Astrocyte (in vitro differentiated cells and primary cell): ENCODE results near the gene PPL. TPM values are rescaled to one million over a fixed set of nuclear protein-coding genes. Genes with fewer than 3 reads are reported as not detected.

Experiments
- DNase-seq: peaks from one replicate; pipeline ENCODE4 v3.0.0-alpha.2; 2010; ENCODE audit warnings: low read depth
- FAIRE-seq: peaks from 2 replicates; lab custom pipeline; 2011; peaks lifted over from hg19 to GRCh38; lab: Jason Lieb, UNC
- H2AFZ ChIP-seq: 2 replicates; pipeline ENCODE4 v1.6.0; 2012; ENCODE audit warnings: low read depth, low read length, inconsistent platforms
- H3K27ac ChIP-seq: 2 replicates; pipeline ENCODE4 v1.5.1; 2011; ENCODE audit warnings: low read depth, low read length, inconsistent platforms
- H3K27me3 ChIP-seq: 2 replicates; pipeline ENCODE4 v1.6.0; 2011; ENCODE audit warnings: low read length, inconsistent platforms; ENCODE audit not compliant: insufficient read depth
- H3K36me3 ChIP-seq: 2 replicates; pipeline ENCODE4 v1.5.1; 2011; ENCODE audit warnings: low read length, inconsistent platforms; ENCODE audit not compliant: insufficient read depth
- H3K4me1 ChIP-seq: 2 replicates; pipeline ENCODE4 v1.5.1; 2011; ENCODE audit warnings: low read length, inconsistent platforms; ENCODE audit not compliant: insufficient read depth
- H3K4me2 ChIP-seq: 2 replicates; pipeline ENCODE4 v1.6.0; 2012; ENCODE audit warnings: low read length, inconsistent platforms
- H3K4me3 ChIP-seq: 2 replicates; pipeline ENCODE4 v1.5.1; 2011; ENCODE audit warnings: low read depth, mild to moderate bottlenecking, low read length, inconsistent platforms; ENCODE audit not compliant: insufficient read depth
- H3K79me2 ChIP-seq: 2 replicates; pipeline ENCODE4 v1.6.0; 2012; ENCODE audit warnings: mild to moderate bottlenecking, low read length, inconsistent platforms; ENCODE audit not compliant: insufficient read depth
- H3K9ac ChIP-seq: 2 replicates; pipeline ENCODE4 v1.6.0; 2012; ENCODE audit warnings: mild to moderate bottlenecking, low read length, inconsistent platforms
- H3K9me3 ChIP-seq: 2 replicates; pipeline ENCODE4 v1.5.1; 2012; ENCODE audit warnings: low read depth, mild to moderate bottlenecking, low read length, inconsistent platforms; ENCODE audit not compliant: insufficient read depth
- H4K20me1 ChIP-seq: 2 replicates; pipeline ENCODE4 v1.6.0; 2012; ENCODE audit warnings: low read length, inconsistent platforms; ENCODE audit not compliant: insufficient read depth
- H3K27ac Mint-ChIP-seq: one replicate; pipeline ENCODE4 v1.8.0; 2021; ENCODE audit warnings: mild to moderate bottlenecking, mixed read lengths; ENCODE audit not compliant: unreplicated experiment
- H3K27me3 Mint-ChIP-seq: one replicate; pipeline ENCODE4 v1.8.0; 2021; ENCODE audit warnings: low read depth, mixed read lengths; ENCODE audit not compliant: unreplicated experiment
- H3K36me3 Mint-ChIP-seq: one replicate; pipeline ENCODE4 v1.8.0; 2021; ENCODE audit warnings: low read depth, mixed read lengths; ENCODE audit not compliant: unreplicated experiment
- H3K4me1 Mint-ChIP-seq: one replicate; pipeline ENCODE4 v1.8.0; 2021; ENCODE audit warnings: low read depth, mixed read lengths; ENCODE audit not compliant: unreplicated experiment
- H3K4me3 Mint-ChIP-seq: one replicate; pipeline ENCODE4 v1.8.0; 2021; ENCODE audit warnings: mild to moderate bottlenecking, moderate library complexity, mixed read lengths; ENCODE audit not compliant: unreplicated experiment
- H3K9me3 Mint-ChIP-seq: one replicate; pipeline ENCODE4 v1.8.0; 2021; ENCODE audit warnings: mild to moderate bottlenecking, mixed read lengths; ENCODE audit not compliant: unreplicated experiment
- CTCF ChIP-seq: IDR thresholded peaks from 2 replicates; pipeline ENCODE4 v1.5.1; 2011; ENCODE audit warnings: low read depth, mild to moderate bottlenecking, inconsistent platforms, low read length, moderate library complexity; ENCODE audit not compliant: insufficient read depth
- EZH2 ChIP-seq: IDR thresholded peaks from 2 replicates; pipeline ENCODE4 v1.6.1; 2012; ENCODE audit warnings: mild to moderate bottlenecking, low read length, inconsistent platforms; ENCODE audit not compliant: insufficient read depth
- total RNA-seq: library from RNA; stranded (reverse); gene quantifications from 2 replicates; pipeline ENCODE4 v1.2.1, GENCODE V29; 2021

Gene PPL
- total RNA-seq, 1 donor from 2014 or later: 12.3 TPM

GRCh38 chr16:4894276-4895150, 42.4 kb downstream of the PPL start:
- Mint-ChIP-seq H3K27ac (no peak overlapping the region), H3K27me3 (no peaks in the 10 kb centered on the region), H3K4me3 (no peak overlapping the region), H3K36me3 (peaks cover 9% of the 10 kb centered on the region), H3K9me3 (peaks cover 4% of the 10 kb centered on the region), H3K4me1 (no peaks in the 10 kb centered on the region)
- no peaks in the 10 kb centered on the region for H3K9me3 ChIP-seq
- H3K4me2 ChIP-seq: no peak overlapping the region
- peaks cover 11% of the 10 kb centered on the region for H3K4me1 ChIP-seq
- H3K27me3 ChIP-seq: no peaks in the 10 kb centered on the region
- H2AFZ ChIP-seq: no peak overlapping the region
- no peak for DNase-seq
- peaks cover 5% of the 10 kb centered on the region for H4K20me1 ChIP-seq
- H3K36me3 ChIP-seq: no peaks in the 10 kb centered on the region
- no peak overlapping the region for H3K9ac ChIP-seq
- no peak for FAIRE-seq
- H3K79me2 ChIP-seq: no peaks in the 10 kb centered on the region
- H3K4me3 ChIP-seq: no peak overlapping the region
- H3K27ac ChIP-seq: no peak overlapping the region
- TF ChIP-seq CTCF (no peak), EZH2 (no peak)

GRCh38 chr16:4893103-4893862, 43.7 kb downstream of the PPL start:
- H3K4me2 ChIP-seq: no peak overlapping the region
- H3K27me3 ChIP-seq: no peaks in the 10 kb centered on the region
- DNase-seq: no peak
- peaks cover 11% of the 10 kb centered on the region for H3K4me1 ChIP-seq
- Mint-ChIP-seq H3K36me3 (peaks cover 10% of the 10 kb centered on the region), H3K9me3 (peaks cover under 1% of the 10 kb centered on the region), H3K27ac (no peak overlapping the region), H3K27me3 (no peaks in the 10 kb centered on the region), H3K4me1 (no peaks in the 10 kb centered on the region), H3K4me3 (no peak overlapping the region)
- H3K9me3 ChIP-seq: no peaks in the 10 kb centered on the region
- H3K27ac ChIP-seq: no peak overlapping the region
- no peak overlapping the region for H3K4me3 ChIP-seq
- H3K79me2 ChIP-seq: no peaks in the 10 kb centered on the region
- no peaks in the 10 kb centered on the region for H3K36me3 ChIP-seq
- no peak overlapping the region for H2AFZ ChIP-seq
- peaks cover 7% of the 10 kb centered on the region for H4K20me1 ChIP-seq
- no peak overlapping the region for H3K9ac ChIP-seq
- FAIRE-seq: no peak
- TF ChIP-seq CTCF: no peak
- no peak for TF ChIP-seq EZH2
